PC-9 (cell line): ENCODE measurements around the gene HOXB3. TPM values are rescaled to one million over a fixed set of nuclear protein-coding genes. Genes with fewer than 3 reads are reported as not detected.
A peak's percentile ranks its signal among the peaks of the same experiment; 100 is the strongest.

Experiments
- BruUV-seq: library from RNA; stranded (reverse); fragments of 400-500 nt; replicated peaks from 2 replicates; lab custom pipeline; 2021; lab: Mats Ljungman, UMichigan
- CTCF ChIA-PET: fragments of 300-600 bp; sonication (Branson Sonifier 250); formaldehyde crosslinking; loops from one replicate; lab custom pipeline; 2022; ENCODE audit warnings: antibody characterized with exemption; lab: Charles Lee
- POLR2A ChIA-PET: fragments of 300-600 bp; sonication (Branson Sonifier 250); formaldehyde crosslinking; loops from one replicate; lab custom pipeline; 2022; ENCODE audit warnings: antibody characterized with exemption; ENCODE audit not compliant: unreplicated experiment; lab: Charles Lee
- DNase-seq, 2 experiments: peaks; one replicate each; pipeline versions ENCODE4 v3.0.0 to v3.0.0-alpha.2; 2015 to 2022; ENCODE audit warnings: mixed read lengths in 1 of 2
- H2AFZ ChIP-seq: fragments of 200-600 bp; sonication (generic); 2 replicates; pipeline ENCODE4 v1.8.1; 2017; ENCODE audit warnings: antibody characterized with exemption
- H3F3A ChIP-seq: fragments of 200-600 bp; sonication (generic); 2 replicates; pipeline ENCODE4 v1.8.1; 2017; ENCODE audit warnings: antibody characterized with exemption, mild to moderate bottlenecking, low read depth; ENCODE audit not compliant: insufficient read depth
- H3K27ac ChIP-seq: fragments of 200-600 bp; sonication (generic); 2 replicates; pipeline ENCODE4 v1.6.1; 2016; ENCODE audit warnings: mixed run types
- H3K27me3 ChIP-seq: fragments of 200-600 bp; sonication (generic); 2 replicates; pipeline ENCODE4 v1.6.1; 2016; ENCODE audit warnings: low read depth, mixed run types; ENCODE audit not compliant: insufficient read depth
- H3K36me3 ChIP-seq: fragments of 200-600 bp; sonication (generic); 2 replicates; pipeline ENCODE4 v1.6.1; 2016; ENCODE audit warnings: low read depth, mixed run types
- H3K4me1 ChIP-seq: fragments of 200-600 bp; sonication (generic); replicated peaks from 2 replicates; pipeline ENCODE4 v1.6.1; 2016; ENCODE audit warnings: mixed run types; ENCODE audit not compliant: insufficient read depth
- H3K4me2 ChIP-seq: fragments of 200-600 bp; sonication (generic); 2 replicates; pipeline ENCODE4 v1.6.1; 2017; ENCODE audit warnings: mixed run types
- H3K4me3 ChIP-seq: fragments of 200-600 bp; sonication (generic); 2 replicates; pipeline ENCODE4 v1.6.1; 2016; ENCODE audit warnings: mixed run types
- H3K79me2 ChIP-seq: fragments of 200-600 bp; sonication (generic); 2 replicates; pipeline ENCODE4 v1.6.1; 2017; ENCODE audit warnings: low read depth, mixed run types
- H3K9me2 ChIP-seq: fragments of 200-600 bp; sonication (generic); 2 replicates; pipeline ENCODE4 v1.8.1; 2017; ENCODE audit warnings: mild to moderate bottlenecking; ENCODE audit not compliant: insufficient read depth
- H3K9me3 ChIP-seq: fragments of 200-600 bp; sonication (generic); 2 replicates; pipeline ENCODE4 v1.8.1; 2016; ENCODE audit warnings: low read depth; ENCODE audit not compliant: insufficient read depth
- H4K20me1 ChIP-seq: fragments of 200-600 bp; sonication (generic); 2 replicates; pipeline ENCODE4 v1.8.1; 2017; ENCODE audit not compliant: insufficient read depth
- EZH2 ChIP-seq: fragments of 200-600 bp; sonication (generic); IDR thresholded peaks from 2 replicates; pipeline ENCODE4 v1.8.0; 2017; ENCODE audit warnings: antibody characterized with exemption, low read depth
- intact Hi-C: fragments of 100-400 bp; cut with micrococcal nuclease; formaldehyde crosslinking; loops from one replicate; pipeline ENCODE4 v1.10.0; 2022; ENCODE audit not compliant: unreplicated experiment
- total RNA-seq: library from RNA; stranded (reverse); gene quantifications from 2 replicates; pipeline ENCODE4 v1.2.3, GENCODE V29; 2021
- TF ChIP-seq, protein P1 (sequence below): fragments of 200-600 bp; sonication (generic); conservative IDR thresholded peaks from 2 replicates; pipeline ENCODE4 v1.6.1; 2017; ENCODE audit warnings: mixed run types, antibody characterized with exemption, mild to moderate bottlenecking, moderate library complexity

The HOXB3 gene
- total RNA-seq, 1 experiment from 2014 or later = 19.1 TPM

DNA sequence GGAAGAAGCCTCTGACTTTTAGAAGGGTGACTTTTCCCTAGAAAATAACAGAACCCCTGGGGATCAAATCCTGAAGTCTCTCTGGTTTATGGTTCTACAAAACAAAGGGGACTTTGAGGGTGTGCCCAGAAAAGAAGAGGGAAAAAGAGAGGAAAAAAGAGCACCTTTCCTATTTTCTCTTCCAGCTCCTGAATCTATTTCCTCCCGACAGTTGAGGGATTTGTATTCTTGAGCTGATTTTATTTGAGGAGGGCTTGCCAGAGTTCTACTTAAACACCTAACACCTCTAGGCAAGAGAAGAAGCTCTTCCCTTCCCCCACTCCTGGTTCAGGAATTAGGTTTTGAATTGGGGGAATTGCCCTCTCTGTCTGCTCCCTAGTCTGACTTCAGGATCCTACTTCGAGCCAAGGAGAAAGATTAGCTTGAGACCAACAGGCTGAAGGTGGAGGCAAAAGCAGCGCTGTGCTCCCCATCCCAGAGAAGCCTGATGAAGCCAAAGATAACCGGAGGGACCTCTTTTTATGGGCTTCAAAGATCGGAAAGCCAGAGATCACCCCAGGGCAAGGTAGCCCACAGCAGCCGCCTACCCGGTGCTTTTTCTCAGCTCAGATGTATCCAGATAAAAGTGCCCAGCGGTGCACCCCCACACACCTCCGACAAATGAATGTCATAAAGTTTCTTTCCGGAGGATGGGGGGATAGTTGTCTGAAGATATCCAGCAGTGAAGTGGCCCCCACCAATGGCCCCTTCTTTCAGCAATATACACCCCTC, 796 bp downstream of the HOXB3 start:
- no peaks in the 10 kb centered on the region for H3K27me3 ChIP-seq
- ChIA-PET POLR2A (no interaction called here), CTCF (interaction anchor here (0.7 kb wide), 1 partner anchor 471 kb away, joined by 4 read pairs; no protein-coding TSS in a partner anchor)
- no peak overlapping the region for H3K27ac ChIP-seq
- H3F3A ChIP-seq = peaks cover 13% of the 10 kb centered on the region; the same call in 1 of the 2 replicates
- H4K20me1 ChIP-seq = no peaks in the 10 kb centered on the region
- 0 out of 2 replicates have a peak, but pooled peaks cover 3% of the 10 kb centered on the region for H3K79me2 ChIP-seq
- H3K36me3 ChIP-seq = no peaks in the 10 kb centered on the region; the same call in none of the 2 replicates
- no peak overlapping the region for H3K4me2 ChIP-seq
- no TSS peak for BruUV-seq
- no peaks in the 10 kb centered on the region for H3K9me3 ChIP-seq
- peaks cover 12% of the 10 kb centered on the region for H3K4me1 ChIP-seq
- DNase-seq = no peak
- intact Hi-C loops = no loop called here
- H3K4me3 ChIP-seq = no peak overlapping the region
- no peak for TF ChIP-seq EZH2
- TF ChIP-seq, protein P1, sequence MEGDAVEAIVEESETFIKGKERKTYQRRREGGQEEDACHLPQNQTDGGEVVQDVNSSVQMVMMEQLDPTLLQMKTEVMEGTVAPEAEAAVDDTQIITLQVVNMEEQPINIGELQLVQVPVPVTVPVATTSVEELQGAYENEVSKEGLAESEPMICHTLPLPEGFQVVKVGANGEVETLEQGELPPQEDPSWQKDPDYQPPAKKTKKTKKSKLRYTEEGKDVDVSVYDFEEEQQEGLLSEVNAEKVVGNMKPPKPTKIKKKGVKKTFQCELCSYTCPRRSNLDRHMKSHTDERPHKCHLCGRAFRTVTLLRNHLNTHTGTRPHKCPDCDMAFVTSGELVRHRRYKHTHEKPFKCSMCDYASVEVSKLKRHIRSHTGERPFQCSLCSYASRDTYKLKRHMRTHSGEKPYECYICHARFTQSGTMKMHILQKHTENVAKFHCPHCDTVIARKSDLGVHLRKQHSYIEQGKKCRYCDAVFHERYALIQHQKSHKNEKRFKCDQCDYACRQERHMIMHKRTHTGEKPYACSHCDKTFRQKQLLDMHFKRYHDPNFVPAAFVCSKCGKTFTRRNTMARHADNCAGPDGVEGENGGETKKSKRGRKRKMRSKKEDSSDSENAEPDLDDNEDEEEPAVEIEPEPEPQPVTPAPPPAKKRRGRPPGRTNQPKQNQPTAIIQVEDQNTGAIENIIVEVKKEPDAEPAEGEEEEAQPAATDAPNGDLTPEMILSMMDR = no peak
- no peak overlapping the region for H2AFZ ChIP-seq
- no peaks in the 10 kb centered on the region for H3K9me2 ChIP-seq

DNA sequence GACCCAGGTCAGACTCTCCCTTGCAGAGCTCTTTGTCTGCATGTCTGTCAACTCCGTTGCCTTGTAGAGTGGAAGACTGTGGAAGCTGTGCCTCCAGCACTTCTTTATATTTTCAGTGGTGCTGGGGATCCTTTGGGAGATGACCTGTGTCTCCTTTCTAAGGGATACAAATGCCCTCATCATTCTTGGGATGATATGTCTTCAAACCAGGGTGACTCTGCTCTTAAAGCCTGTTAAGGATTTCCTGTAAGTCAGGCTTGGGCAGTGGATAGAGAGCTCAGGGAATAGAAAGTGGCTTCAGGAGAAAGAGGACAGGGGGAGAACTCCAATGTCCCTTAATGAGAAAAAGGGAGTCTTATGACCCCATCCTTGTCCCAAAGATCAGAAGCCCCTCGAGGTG, 1.5 kb downstream of the HOXB3 start:
- 0 out of 2 replicates have a peak, but pooled peaks cover 5% of the 10 kb centered on the region for H3K79me2 ChIP-seq
- no TSS peak for BruUV-seq
- H3K27ac ChIP-seq = no peak overlapping the region
- peaks cover 12% of the 10 kb centered on the region for H3K4me1 ChIP-seq
- H3K27me3 ChIP-seq = no peaks in the 10 kb centered on the region
- H3F3A ChIP-seq = peaks cover 13% of the 10 kb centered on the region; the same call in 1 of the 2 replicates
- H3K36me3 ChIP-seq = no peaks in the 10 kb centered on the region; the same call in none of the 2 replicates
- intact Hi-C loops = no loop called here
- H2AFZ ChIP-seq = no peak overlapping the region
- no peak overlapping the region for H3K4me2 ChIP-seq
- CTCF ChIA-PET = no interaction called here
- no peaks in the 10 kb centered on the region for H3K9me2 ChIP-seq
- no peak overlapping the region for H3K4me3 ChIP-seq
- DNase-seq = no peak
- POLR2A ChIA-PET = no interaction called here
- TF ChIP-seq, protein P1 = no peak
- no peaks in the 10 kb centered on the region for H4K20me1 ChIP-seq
- no peaks in the 10 kb centered on the region for H3K9me3 ChIP-seq

- no peak for DNase-seq
- Histone ChIP-seq H3K9me3 (no peaks in the 10 kb centered on the region), H3K27me3 (no peaks in the 10 kb centered on the region), H3F3A (peaks cover 13% of the 10 kb centered on the region; the same call in 1 of the 2 replicates), H3K79me2 (0 out of 2 replicates have a peak, but pooled peaks cover 5% of the 10 kb centered on the region), H3K27ac (0 out of 2 replicates have a peak overlapping the region, but pooled peaks have one; percentile 23), H4K20me1 (no peaks in the 10 kb centered on the region), H2AFZ (no peak overlapping the region), H3K4me1 (peaks cover 12% of the 10 kb centered on the region), H3K4me2 (no peak overlapping the region; the same call in 1 of the 2 replicates), H3K9me2 (no peaks in the 10 kb centered on the region), H3K36me3 (no peaks in the 10 kb centered on the region; the same call in 1 of the 2 replicates), H3K4me3 (no peak overlapping the region)
- POLR2A ChIA-PET = no interaction called here
- TF ChIP-seq, protein P1 = no peak
- no peak for TF ChIP-seq EZH2
- no TSS peak for BruUV-seq
- intact Hi-C loops = no loop called here
- CTCF ChIA-PET = no interaction called here
Measured at GRCh38 chr17:48588074-48588415, 2.0 kb downstream of the HOXB3 start.
